ENCODE results near the gene CYP26B1.
"Not testable (repeated sequence)": the region's sequence is repeated elsewhere in the genome, so short reads cannot be mapped to it uniquely, and the experiment has no call there.

CYP26B1 gene

DNA sequence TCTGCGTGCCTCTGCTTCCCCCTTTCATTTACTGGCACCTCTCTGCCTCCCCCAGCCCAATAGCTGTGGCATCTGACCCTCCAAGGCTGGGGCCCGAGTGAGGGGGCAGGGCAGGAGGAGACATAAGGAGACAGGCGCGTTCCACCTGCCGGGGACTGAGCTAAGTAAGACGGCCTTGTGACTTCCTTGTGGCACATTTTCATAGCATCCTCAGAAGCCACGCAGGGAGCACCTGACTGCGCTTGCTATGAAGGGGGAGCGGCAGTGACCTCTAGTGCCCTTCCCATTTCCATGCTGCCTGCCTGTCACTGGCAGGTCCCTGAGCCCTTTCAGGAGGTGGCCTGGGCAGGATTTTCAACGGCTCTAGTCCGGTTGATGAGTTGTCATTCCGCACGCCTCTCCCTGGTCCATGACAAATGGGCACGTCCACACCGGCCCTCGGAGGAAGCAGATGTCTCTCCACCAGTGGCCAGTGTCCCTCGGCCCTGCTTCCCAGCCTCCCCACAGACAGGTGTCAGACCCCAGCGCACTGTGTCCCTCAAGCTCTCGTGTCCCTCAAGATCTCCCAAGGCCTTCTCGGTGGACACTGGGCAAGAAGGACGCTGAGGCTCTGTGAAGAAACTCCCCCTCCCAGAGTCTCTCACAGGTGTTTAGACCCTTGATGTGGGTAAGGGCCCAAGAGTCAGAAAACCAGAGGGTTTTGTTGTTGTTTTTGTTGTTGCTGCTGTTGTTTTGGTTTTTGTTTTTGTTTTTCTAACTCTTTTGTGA lies 42.7 kb downstream of the CYP26B1 start:
- no peak for DNase-seq

DNA sequence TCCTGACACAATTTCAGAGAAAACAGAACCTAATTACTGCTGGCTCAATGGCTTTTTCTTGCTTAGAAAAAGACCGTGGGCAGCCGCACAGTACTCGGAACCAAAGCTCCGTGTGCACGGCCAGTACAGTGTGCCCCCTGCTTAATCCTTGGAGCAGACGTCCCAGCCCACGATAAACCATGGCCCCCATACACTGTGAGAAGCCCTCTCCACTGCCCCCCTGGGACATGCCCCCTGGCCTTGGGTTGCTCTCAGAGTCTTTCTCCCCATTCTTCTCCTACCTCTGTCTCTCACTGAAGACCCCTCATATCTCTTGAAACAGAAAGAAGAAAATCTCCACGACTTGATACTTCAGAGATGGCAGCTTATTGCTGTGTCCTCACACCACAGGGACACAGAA lies 44.0 kb downstream of the CYP26B1 start:
- DNase-seq: no peak

GRCh38 chr2:72103161-72103560 lies 44.5 kb downstream of the CYP26B1 start:
- DNase-seq: no peak

GRCh38 chr2:72098935-72099334 lies 48.7 kb downstream of the CYP26B1 start:
- DNase-seq: no peak

GRCh38 chr2:72097276-72097675 lies 50.4 kb downstream of the CYP26B1 start:
- DNase-seq: no peak

- DNase-seq: no peak
Observed at GRCh38 chr2:72096181-72096580, 51.5 kb downstream of the CYP26B1 start.

GRCh38 chr2:72095364-72095763 lies 52.3 kb downstream of the CYP26B1 start:
- DNase-seq: peak; percentile 64

GRCh38 chr2:72094701-72095100 lies 53.0 kb downstream of the CYP26B1 start:
- no peak for DNase-seq

- DNase-seq: no peak
Observed at GRCh38 chr2:72092111-72092510, 55.6 kb downstream of the CYP26B1 start.

DNA sequence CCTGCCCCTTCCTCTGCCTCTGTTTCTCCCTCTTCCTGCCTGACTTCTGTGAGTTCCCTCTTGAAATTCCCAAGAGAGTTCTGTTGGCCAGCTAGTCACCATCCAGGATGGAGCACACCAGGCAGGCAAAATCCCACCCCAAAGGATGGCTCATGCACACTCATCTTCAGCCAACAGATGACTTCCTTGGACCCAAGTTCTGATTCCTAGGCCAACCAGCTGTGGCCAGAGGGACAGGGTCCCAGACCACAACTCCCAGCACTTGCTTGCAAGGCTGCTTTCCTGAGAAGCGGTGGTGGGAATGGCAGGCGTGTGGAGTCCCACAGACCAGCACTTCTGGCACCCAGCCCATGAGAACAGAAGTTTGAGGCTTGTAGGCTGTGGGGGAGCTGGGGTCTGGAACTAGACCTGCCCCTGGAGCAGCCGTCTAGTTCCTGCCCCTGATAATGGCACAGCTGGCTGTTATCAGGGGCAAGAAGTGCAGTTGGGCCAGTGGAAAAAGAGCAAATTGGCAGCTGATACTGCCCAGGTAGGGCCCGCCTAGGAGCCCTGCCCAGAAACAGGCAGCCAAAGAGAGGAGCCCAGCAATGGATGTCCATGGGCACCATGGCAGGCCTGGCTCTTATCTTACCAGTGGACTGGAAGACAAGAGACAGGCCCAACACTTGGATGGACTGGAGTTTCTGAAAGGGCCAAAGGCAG lies 56.7 kb downstream of the CYP26B1 start:
- DNase-seq: no peak

GRCh38 chr2:72090271-72090720 lies 57.4 kb downstream of the CYP26B1 start:
- DNase-seq: no peak

DNA sequence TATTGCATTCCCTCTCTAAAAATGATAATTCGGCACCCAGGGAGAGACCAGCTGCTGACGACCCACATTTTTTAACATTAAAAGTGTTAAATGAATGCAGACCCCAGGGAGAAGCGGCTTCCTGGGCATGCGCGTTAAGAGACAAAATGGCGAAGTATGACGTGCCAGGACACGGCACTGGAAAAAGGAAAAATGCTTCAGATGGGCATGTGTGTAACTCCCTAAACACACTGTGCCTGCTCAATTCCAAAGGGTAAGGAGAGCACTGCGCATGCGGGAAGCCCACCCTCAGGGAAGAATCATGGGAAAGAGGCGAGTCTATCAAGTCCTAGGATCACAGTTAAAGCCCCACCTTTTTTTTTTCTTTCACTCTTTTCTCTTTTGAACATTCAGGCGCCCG lies 58.1 kb downstream of the CYP26B1 start:
- no peak for DNase-seq

DNA sequence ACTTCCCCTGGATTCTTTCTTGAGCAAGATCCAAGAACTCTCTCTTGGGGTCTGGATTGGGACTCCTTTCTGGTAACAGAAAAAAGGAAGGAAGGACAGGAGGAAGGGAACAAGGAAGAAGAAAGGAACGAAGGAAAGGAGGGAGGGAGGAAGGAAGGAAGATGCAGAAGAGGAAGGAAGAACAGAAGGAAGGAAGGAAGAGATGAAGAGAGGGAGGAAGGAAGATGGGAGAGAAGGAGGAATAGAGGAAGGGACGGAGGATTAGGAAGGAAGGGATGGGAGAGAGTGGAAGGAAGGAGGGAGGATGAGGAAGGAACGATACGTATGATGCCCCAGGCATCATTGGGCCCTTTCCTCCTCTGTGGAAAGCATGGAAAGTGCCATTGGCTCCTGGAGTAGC lies 58.6 kb downstream of the CYP26B1 start:
- no peak for DNase-seq

DNA sequence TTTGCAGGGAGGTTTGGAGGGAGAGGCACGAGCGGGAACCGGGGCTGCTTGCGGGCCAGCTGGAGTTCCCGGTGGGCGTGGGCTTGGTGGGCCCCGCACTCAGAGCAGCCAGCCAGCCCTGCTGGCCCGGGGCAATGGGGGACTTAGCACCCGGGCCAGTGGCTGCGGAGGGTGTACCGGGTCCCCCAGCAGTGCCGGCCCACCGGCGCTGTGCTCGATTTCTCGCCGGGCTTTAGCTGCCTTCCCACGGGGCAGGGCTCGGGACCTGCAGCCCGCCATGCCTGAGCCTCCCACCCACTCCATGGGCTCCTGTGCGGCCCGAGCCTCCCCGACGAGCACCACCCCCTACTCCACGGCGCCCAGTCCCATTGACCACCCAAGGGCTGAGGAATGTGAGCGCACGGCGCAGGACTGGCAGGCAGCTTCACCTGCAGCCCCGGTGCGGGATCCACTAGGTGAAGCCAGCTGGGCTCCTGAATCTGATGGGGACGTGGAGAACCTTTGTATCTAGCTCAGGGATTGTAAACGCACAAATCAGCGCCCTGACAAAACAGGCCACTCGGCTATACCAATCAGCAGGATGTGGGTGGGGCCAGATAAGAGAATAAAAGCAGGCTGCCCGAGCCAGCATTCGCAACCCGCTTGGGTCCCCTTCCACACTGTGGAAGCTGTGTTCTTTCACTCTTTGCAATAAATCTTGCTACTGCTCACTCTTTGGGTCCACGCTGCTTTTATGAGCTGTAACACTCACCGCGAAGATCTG lies 60.6 kb downstream of the CYP26B1 start:
- not testable (repeated sequence) for DNase-seq

DNA sequence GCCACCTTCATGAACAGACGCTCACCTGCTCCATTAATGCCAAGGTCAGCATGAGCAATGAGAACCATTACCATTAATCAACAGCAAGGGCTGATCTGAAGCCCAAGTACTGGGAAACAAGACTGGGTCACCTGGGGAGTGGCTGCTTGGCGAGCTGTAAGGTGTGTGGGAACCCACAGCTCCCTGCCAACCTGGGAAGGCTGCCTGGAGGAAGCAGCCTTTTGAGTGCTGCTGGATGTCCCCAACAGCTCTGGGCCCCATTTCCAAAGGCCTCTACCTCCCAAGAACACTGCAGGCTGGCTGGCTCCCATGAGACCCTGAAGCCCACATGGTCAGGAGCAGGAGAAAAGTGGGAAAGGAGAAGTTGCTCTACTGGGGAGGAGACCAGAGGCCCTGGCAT lies 62.1 kb downstream of the CYP26B1 start:
- DNase-seq: no peak

- no peak for DNase-seq
Observed at GRCh38 chr2:72085036-72085435, 62.6 kb downstream of the CYP26B1 start.

GRCh38 chr2:72084584-72084976 lies 63.1 kb downstream of the CYP26B1 start:
- no peak for DNase-seq

- no peak for DNase-seq
Observed at GRCh38 chr2:72083751-72084583, 63.7 kb downstream of the CYP26B1 start.

DNA sequence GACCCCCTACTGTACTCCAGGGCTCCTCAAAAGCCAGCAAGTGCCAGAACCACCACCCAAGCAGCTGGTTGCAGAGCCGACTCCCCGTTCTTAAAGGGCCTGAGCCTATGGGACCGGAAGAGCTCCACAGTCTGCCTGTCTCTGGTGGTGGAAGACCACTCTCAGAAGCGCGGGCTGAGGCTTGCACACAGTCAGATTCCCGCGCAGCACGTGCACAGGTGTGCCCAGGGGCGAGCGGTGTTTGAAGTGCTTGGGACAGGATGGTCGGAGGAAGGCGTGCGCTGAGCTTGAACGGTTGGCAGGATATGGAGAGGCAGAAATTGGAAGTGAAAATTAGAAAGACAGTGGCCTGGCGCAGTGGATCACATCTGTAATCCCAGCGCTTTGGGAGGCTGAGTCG lies 64.8 kb downstream of the CYP26B1 start:
- DNase-seq: no peak

DNA sequence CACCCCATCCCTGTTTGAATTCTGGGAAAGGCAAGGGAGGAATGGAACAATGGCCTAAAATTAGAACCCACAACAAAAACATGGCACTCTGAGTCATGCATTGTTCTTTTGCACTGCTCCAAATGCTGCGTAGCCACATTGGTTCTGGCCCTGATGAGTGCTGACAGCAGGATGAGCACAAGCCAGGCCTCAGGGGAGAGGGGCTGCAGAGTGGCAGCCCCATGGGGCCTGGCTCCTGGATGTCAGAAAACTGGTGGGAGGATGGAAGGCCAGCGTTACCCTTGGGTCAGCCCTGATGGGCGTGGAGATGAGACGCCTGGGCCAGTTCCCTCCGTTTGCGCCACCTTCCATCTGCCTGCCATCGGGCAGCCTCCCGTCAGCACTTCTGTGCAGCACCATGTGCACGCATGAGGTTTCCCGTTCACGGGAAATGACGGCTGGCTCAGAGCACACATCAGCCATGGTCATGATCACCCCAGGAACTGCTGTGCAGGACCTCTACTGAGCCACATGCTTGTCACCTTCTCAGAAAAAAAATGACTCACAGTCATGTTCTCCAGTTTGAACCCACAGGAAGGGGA lies 65.6 kb downstream of the CYP26B1 start:
- DNase-seq: no peak

- no peak for DNase-seq
Observed at GRCh38 chr2:72081451-72081850, 66.2 kb downstream of the CYP26B1 start.

Data from NCI-H1436 (cell line).